HepG2 (cell line): Measurements from ENCODE around the gene IGFBP5. TPM values are rescaled to one million over a fixed set of nuclear protein-coding genes. Genes with fewer than 3 reads are reported as not detected.

Experiments used
- BRCA1 ChIP-seq: sonication (generic); formaldehyde crosslinking; IDR thresholded peaks from 2 replicates; pipeline ENCODE4 v1.4.0; 2020; ENCODE audit warnings: missing genetic modification reagents
- DNMT1 ChIP-seq: sonication (generic); formaldehyde crosslinking; IDR thresholded peaks from 2 replicates; pipeline ENCODE4 v1.5.1; 2020; ENCODE audit warnings: mild to moderate bottlenecking, missing genetic modification reagents
- EZH2 ChIP-seq: conservative IDR thresholded peaks from 2 replicates; pipeline ENCODE4 v1.6.1; 2012; ENCODE audit warnings: mild to moderate bottlenecking, low read depth, low read length, moderate library complexity
- GMEB1 ChIP-seq: sonication (generic); formaldehyde crosslinking; IDR thresholded peaks from 2 replicates; pipeline ENCODE4 v1.5.1; 2020; ENCODE audit warnings: missing genetic modification reagents, mild to moderate bottlenecking, borderline replicate concordance
- KDM6A ChIP-seq: IDR thresholded peaks from 2 replicates; pipeline ENCODE4 v1.6.1; 2016; ENCODE audit warnings: low read depth
- MAFK ChIP-seq, 2 experiments: IDR thresholded peaks in 1 of 2; conservative IDR thresholded peaks in 1 of 2; 2 replicates each; pipeline ENCODE4 v1.6.1; 2011; ENCODE audit warnings: improper control_type of control experiment in 2 of 2, low read length in 2 of 2
- NBN ChIP-seq: fragments of 450-650 bp; conservative IDR thresholded peaks from 2 replicates; pipeline ENCODE4 v1.6.1; 2017
- PLSCR1 ChIP-seq: sonication (generic); formaldehyde crosslinking; IDR thresholded peaks from 2 replicates; pipeline ENCODE4 v1.5.0; 2020; ENCODE audit warnings: missing genetic modification reagents, mild to moderate bottlenecking, borderline replicate concordance
- SKIL ChIP-seq: sonication (generic); formaldehyde crosslinking; IDR thresholded peaks from 2 replicates; pipeline ENCODE4 v1.8.0; 2022; ENCODE audit warnings: missing genetic modification reagents, mild to moderate bottlenecking, moderate library complexity, borderline replicate concordance
- TARDBP ChIP-seq: sonication (generic); formaldehyde crosslinking; IDR thresholded peaks from 2 replicates; pipeline ENCODE4 v1.8.0; 2022; ENCODE audit warnings: mild to moderate bottlenecking, missing genetic modification reagents
- ZBTB38 ChIP-seq: sonication (generic); formaldehyde crosslinking; IDR thresholded peaks from 2 replicates; pipeline ENCODE4 v1.5.1; 2020; ENCODE audit warnings: mild to moderate bottlenecking, missing genetic modification reagents
- ZNF644 ChIP-seq: IDR thresholded peaks from 2 replicates; pipeline ENCODE4 v1.6.1; 2016; ENCODE audit warnings: low read depth
- polyA plus RNA-seq, 8 experiments: library from polyadenylated mRNA; depleted of rRNA in 3 of 8; stranded (reverse) in 7 of 8; unstranded in 1 of 8; fragments of >200 nt; fragmentation: Illumina TruSeq in 4 of 8; extraction: Trizol in 4 of 8; gene quantifications; 2 replicates each; pipeline versions ENCODE4 v1.2.1 to v1.2.3, GENCODE V29; 2011 to 2016; ENCODE audit warnings: low read depth in 4 of 8, missing spikeins in 1 of 8, mixed read lengths in 1 of 8; ENCODE audit not compliant: insufficient read depth in 1 of 8
- total RNA-seq, 5 experiments: library from RNA; depleted of rRNA; stranded (reverse); fragments of >200 nt; fragmentation: Illumina TruSeq; extraction: Trizol; gene quantifications; 2 replicates each; pipeline ENCODE4 v1.2.3, GENCODE V29; 2016; ENCODE audit warnings: low read depth in 1 of 5
- TF ChIP-seq, protein P1 (sequence below): sonication (generic); formaldehyde crosslinking; IDR thresholded peaks from 2 replicates; pipeline ENCODE4 v1.5.1; 2020; ENCODE audit warnings: mild to moderate bottlenecking, missing genetic modification reagents
- TF ChIP-seq, protein P2 (sequence below): IDR thresholded peaks from 2 replicates; pipeline ENCODE4 v1.4.0; 2020; ENCODE audit warnings: mild to moderate bottlenecking, missing genetic modification reagents
- TF ChIP-seq, protein P3 (sequence below): sonication (generic); formaldehyde crosslinking; IDR thresholded peaks from 2 replicates; pipeline ENCODE4 v1.8.0; 2023; ENCODE audit warnings: mild to moderate bottlenecking, missing genetic modification reagents

IGFBP5 gene
- total and polyA plus RNA-seq, 2 of the 13 experiments (the other 11 are each of a cell fraction or from before 2014, with no cell fraction given) = 0.15 TPM; not detected in 1

- TF ChIP-seq, protein P1, sequence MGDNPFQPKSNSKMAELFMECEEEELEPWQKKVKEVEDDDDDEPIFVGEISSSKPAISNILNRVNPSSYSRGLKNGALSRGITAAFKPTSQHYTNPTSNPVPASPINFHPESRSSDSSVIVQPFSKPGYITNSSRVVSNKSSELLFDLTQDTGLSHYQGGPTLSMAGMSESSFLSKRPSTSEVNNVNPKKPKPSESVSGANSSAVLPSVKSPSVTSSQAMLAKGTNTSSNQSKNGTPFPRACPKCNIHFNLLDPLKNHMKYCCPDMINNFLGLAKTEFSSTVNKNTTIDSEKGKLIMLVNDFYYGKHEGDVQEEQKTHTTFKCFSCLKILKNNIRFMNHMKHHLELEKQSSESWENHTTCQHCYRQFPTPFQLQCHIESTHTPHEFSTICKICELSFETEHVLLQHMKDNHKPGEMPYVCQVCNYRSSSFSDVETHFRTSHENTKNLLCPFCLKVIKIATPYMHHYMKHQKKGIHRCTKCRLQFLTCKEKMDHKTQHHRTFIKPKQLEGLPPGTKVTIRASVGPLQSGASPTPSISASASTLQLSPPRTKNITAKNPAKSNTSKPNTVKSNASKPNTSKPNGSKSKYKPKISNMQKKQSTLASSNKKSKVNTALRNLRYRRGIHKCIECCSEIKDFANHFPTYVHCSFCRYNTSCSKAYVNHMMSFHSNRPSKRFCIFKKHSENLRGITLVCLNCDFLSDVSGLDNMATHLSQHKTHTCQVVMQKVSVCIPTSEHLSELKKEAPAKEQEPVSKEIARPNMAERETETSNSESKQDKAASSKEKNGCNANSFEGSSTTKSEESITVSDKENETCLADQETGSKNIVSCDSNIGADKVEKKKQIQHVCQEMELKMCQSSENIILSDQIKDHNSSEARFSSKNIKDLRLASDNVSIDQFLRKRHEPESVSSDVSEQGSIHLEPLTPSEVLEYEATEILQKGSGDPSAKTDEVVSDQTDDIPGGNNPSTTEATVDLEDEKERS = no peak
- no peak for TF ChIP-seq SKIL (CRISPR knock-in tag)
- no peak for TF ChIP-seq PLSCR1
- 0 out of 2 replicates have a peak, but pooled peaks have one; percentile 60 for TF ChIP-seq DNMT1 (CRISPR knock-in tag)
- TF ChIP-seq BRCA1 (CRISPR knock-in tag) = no peak
- TF ChIP-seq, protein P2, sequence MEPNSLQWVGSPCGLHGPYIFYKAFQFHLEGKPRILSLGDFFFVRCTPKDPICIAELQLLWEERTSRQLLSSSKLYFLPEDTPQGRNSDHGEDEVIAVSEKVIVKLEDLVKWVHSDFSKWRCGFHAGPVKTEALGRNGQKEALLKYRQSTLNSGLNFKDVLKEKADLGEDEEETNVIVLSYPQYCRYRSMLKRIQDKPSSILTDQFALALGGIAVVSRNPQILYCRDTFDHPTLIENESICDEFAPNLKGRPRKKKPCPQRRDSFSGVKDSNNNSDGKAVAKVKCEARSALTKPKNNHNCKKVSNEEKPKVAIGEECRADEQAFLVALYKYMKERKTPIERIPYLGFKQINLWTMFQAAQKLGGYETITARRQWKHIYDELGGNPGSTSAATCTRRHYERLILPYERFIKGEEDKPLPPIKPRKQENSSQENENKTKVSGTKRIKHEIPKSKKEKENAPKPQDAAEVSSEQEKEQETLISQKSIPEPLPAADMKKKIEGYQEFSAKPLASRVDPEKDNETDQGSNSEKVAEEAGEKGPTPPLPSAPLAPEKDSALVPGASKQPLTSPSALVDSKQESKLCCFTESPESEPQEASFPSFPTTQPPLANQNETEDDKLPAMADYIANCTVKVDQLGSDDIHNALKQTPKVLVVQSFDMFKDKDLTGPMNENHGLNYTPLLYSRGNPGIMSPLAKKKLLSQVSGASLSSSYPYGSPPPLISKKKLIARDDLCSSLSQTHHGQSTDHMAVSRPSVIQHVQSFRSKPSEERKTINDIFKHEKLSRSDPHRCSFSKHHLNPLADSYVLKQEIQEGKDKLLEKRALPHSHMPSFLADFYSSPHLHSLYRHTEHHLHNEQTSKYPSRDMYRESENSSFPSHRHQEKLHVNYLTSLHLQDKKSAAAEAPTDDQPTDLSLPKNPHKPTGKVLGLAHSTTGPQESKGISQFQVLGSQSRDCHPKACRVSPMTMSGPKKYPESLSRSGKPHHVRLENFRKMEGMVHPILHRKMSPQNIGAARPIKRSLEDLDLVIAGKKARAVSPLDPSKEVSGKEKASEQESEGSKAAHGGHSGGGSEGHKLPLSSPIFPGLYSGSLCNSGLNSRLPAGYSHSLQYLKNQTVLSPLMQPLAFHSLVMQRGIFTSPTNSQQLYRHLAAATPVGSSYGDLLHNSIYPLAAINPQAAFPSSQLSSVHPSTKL (CRISPR knock-in tag) = no peak
- 0 out of 2 replicates have a peak, but pooled peaks have one; percentile 19 for TF ChIP-seq ZBTB38 (CRISPR knock-in tag)
- no peak for TF ChIP-seq GMEB1 (CRISPR knock-in tag)
- TF ChIP-seq ZNF644 (CRISPR knock-in tag) = no peak
- TF ChIP-seq, protein P3, sequence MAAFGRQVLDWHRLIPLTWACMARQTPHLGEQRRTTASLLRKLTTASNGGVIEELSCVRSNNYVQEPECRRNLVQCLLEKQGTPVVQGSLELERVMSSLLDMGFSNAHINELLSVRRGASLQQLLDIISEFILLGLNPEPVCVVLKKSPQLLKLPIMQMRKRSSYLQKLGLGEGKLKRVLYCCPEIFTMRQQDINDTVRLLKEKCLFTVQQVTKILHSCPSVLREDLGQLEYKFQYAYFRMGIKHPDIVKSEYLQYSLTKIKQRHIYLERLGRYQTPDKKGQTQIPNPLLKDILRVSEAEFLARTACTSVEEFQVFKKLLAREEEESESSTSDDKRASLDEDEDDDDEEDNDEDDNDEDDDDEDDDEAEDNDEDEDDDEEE (CRISPR knock-in tag) = 0 out of 2 replicates have a peak, but pooled peaks have one; percentile 8
- TF ChIP-seq NBN = no peak
- TF ChIP-seq KDM6A = no peak
- no peak for TF ChIP-seq TARDBP (CRISPR knock-in tag)
- TF ChIP-seq EZH2 = 0 out of 2 replicates have a peak, but pooled peaks have one; percentile 68
- no peak for TF ChIP-seq MAFK (conservative IDR thresholded peaks at IDR 0.05 in 1 of 2, IDR thresholded peaks at IDR 0.05 in 1 of 2; ENCODE audit: low read length in 2 of 2)
Measured at GRCh38 chr2:216694082-216694825, 1.1 kb downstream of the IGFBP5 start (continued).
